Left cardiac atrium (tissue), 4 donors: ENCODE measurements around the gene PTPRN2. TPM values are rescaled to one million over a fixed set of nuclear protein-coding genes. Genes with fewer than 3 reads are reported as not detected.

Source experiments
- ATAC-seq, 2 donors: fragments of 200-7000 bp; cut with Tn5 transposase; one replicate each; pipeline ENCODE4 v1.9.1; 2020; ENCODE audit warnings: mild to moderate bottlenecking in 2 of 2, moderate library complexity in 2 of 2
- DNase-seq: peaks from one replicate; pipeline ENCODE4 v3.0.0-alpha.2; 2020
- intact Hi-C, 2 donors: fragments of 100-400 bp; cut with DNase I; formaldehyde crosslinking; loops; one replicate each; pipeline versions ENCODE4 v1.14.1 to v1.15.1; 2022 to 2023
- total RNA-seq, 2 donors: library from RNA; stranded (reverse); fragmentation: NEBNext Ultra II Directional; extraction: Animal tissue kit (Norgen Biotek cat#: 25700); gene quantifications; one replicate each; pipeline ENCODE4 v1.2.1, GENCODE V29; 2021
- donor health status: DM: no; HTN: yes; CAD: no.
- donor health status: DM: no; HTN: yes; CAD: no; lungs with severe emphysema.
- donor health status: DM: yes; HTN: yes; CAD: no.
- donor health status: Dilated cardiomyopathy.

The PTPRN2 gene
- total RNA-seq, 2 donors from 2014 or later, result 1.9 to 2.3 TPM

DNA sequence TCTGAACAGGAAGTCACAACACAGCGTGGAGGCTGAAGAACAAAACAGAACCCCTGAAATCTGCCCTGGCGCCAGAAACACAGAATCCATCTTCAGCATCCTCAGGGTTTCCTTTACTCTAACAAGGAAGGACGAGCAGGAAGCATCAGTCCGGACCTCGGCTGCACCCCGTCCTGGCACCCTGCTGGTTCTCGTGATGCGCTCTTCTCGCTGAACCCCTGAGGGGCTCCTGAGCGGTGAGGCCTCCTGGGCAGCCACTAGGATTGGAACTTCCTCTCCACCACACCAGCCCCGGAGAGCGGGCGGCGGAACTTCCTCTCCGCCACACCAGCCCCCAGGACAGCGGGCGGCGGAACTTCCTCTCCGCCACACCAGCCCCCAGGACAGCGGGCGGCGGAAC is 461.9 kb downstream of the PTPRN2 start:
- DNase-seq (no peak), ATAC-seq (no peak)
- intact Hi-C loops, result no loop called here

DNA sequence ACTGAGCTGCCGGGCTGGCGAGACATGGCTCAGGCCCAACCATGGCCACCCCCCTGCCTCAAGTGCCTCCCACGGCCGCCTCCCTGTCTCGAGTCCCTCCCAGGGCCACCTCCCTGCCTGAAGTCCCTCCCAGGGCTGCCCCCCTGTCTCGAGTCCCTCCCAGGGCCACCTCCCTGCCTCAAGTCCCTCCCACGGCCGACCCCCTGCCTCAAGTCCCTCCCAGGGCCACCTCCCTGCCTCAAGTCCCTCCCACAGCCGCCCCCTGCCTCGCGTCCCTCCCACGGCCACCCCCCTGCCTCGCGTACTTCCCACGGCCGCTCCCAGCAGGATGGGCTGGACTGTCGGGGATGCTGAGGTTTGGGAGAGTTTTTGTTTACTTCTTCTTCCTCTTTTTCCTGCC is 462.5 kb downstream of the PTPRN2 start:
- intact Hi-C loops, result no loop called here
- no peak for ATAC-seq
- no peak for DNase-seq

- ATAC-seq (no peak), DNase-seq (no peak)
- intact Hi-C loops, result no loop called here
Observed at GRCh38 chr7:158124671-158125079, 462.9 kb downstream of the PTPRN2 start.

GRCh38 chr7:158123753-158124152 is 463.9 kb downstream of the PTPRN2 start:
- intact Hi-C loops, result no loop called here
- DNase-seq, result no peak
- ATAC-seq, result no peak

GRCh38 chr7:158123214-158123613 is 464.4 kb downstream of the PTPRN2 start:
- intact Hi-C loops, result no loop called here
- no peak for DNase-seq
- no peak for ATAC-seq

- ATAC-seq, result no peak
Observed at GRCh38 chr7:158121441-158122045, 466.1 kb downstream of the PTPRN2 start.

DNA sequence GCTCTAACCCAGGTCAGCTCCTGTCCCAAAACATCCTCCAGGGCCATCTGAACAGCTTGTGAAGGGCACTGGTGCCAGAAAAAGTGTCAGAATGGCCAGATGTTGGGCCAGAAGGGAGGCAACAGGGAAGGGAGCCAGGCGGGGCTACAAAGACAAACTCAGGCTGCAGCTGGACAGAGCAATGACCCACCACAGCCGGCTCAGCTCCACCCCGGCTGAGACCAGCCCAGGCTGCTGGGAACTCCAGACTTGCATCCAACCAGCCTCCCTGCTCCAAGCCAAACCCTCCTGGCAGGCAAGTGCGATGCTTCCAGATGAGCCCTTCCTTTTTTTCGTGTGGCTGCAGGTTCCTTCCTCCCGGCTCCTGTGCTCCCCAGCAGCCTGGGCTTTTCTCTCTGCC is 466.9 kb downstream of the PTPRN2 start:
- no peak for DNase-seq

More at GRCh38 chr7:158121441-158122045, 466.1 kb downstream of the PTPRN2 start:
- DNase-seq, result no peak
- intact Hi-C loops, result no loop called here

GRCh38 chr7:158120316-158120715 is 467.3 kb downstream of the PTPRN2 start:
- intact Hi-C loops, result no loop called here
- ATAC-seq, result no peak
- DNase-seq, result no peak

More for the DNA sequence above, 466.9 kb downstream of the PTPRN2 start:
- ATAC-seq, result peak in 1 of 2 donors; percentile 76
- intact Hi-C loops, result no loop called here

- intact Hi-C loops, result no loop called here
- ATAC-seq (no peak), DNase-seq (no peak)
Observed at GRCh38 chr7:158117341-158118222, 470.0 kb downstream of the PTPRN2 start.

DNA sequence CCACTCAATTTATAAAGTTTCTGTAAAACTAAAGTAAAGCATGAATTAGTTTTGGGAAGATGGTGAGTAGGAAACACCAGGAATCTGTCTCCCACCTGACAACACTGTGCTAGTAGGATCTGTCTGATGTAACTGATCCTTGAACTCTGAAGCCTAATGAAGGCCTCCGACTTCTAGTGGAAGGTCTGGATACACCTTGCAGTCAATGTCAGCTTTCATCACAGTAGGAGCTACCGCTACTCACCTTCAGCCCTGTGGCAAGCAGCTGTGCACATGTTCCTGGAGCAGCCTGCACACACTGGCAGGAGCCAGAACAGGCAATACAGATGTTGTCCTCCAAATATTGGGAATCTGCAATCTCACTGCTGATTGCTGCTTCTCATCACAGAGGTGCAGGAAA is 471.4 kb downstream of the PTPRN2 start:
- ATAC-seq, result no peak
- intact Hi-C loops, result no loop called here
- DNase-seq, result no peak

GRCh38 chr7:158114056-158114850 is 473.4 kb downstream of the PTPRN2 start:
- intact Hi-C loops, result no loop called here
- ATAC-seq, result no peak
- DNase-seq, result no peak

DNA sequence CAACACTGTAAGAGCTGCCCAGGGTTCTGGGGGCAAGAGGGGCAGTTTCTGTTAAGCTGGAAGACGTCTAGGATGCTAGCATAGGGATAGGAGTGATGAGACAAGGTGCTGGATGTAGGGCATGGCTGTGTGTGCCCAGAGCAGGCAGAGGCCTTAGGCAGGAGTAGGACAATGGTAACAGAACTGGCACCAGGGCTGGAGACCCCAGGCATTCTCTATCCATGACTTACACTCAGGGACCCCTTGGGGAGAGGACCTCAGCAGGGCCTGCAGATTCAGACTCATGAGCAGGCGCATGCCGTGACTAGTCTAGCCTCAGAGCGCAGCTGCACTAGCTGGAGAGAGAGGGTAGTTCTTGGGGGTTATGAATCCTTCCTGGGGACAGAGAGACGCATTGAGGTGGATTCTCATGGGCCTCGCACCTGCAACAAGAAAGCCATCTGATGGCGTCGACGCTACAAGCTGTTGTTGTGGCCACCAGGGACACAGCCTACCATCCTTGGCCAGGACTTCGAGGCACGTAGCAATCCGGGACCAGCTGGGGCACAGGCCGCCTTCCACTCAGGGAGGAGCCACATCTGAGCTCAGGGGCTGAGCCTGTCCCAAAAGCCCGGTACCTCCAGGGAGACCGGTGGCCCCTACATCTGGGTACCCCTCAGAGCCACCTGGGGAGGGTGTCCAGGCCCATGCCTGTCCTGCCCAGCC is 474.1 kb downstream of the PTPRN2 start:
- ATAC-seq (no peak), DNase-seq (no peak)
- intact Hi-C loops, result no loop called here

DNA sequence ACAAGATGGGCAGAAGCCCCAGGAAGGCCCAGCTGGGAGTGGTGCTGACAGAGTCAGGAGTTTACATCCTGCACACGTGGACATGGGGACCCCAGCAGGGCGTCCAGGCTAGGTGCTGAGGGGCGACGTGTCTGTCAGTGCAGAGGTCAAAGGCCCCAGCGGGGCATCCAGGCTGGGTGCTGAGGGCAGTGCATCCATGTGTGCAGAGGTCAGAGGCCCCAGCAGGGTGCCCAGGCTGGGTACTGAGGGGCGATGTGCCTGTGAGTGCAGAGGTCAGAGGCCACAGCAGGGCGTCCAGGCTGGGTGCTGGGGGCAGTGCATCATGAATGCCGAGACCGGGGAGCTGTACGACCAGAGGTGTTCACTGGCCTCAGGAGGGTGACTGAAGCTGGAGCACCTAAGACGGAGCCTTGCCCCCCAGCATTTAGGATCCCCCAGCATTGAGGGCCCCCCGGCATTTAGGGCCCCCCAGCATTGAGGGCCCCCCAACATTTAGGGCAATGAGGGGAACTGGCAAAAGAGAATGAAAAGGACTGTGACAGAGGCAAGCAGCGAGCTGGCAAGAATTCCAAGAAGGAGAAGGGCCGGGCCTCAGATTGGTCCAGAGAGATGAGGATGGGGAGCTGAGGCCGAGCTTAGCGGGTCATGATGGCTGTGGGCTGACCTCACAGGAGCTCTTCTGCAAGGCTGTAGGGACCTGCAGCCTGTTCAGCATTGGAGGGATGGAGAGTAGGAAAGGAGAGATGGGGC is 474.9 kb downstream of the PTPRN2 start:
- DNase-seq, result no peak
- ATAC-seq, result no peak
- intact Hi-C loops, result no loop called here

GRCh38 chr7:158111906-158112570 is 475.6 kb downstream of the PTPRN2 start:
- intact Hi-C loops, result no loop called here
- ATAC-seq, result no peak
- DNase-seq, result no peak

GRCh38 chr7:158111049-158111751 is 476.4 kb downstream of the PTPRN2 start:
- DNase-seq (no peak), ATAC-seq (no peak)
- intact Hi-C loops, result no loop called here

- intact Hi-C loops, result no loop called here
- ATAC-seq (no peak), DNase-seq (no peak)
Observed at GRCh38 chr7:158110661-158111048, 477.0 kb downstream of the PTPRN2 start.

DNA sequence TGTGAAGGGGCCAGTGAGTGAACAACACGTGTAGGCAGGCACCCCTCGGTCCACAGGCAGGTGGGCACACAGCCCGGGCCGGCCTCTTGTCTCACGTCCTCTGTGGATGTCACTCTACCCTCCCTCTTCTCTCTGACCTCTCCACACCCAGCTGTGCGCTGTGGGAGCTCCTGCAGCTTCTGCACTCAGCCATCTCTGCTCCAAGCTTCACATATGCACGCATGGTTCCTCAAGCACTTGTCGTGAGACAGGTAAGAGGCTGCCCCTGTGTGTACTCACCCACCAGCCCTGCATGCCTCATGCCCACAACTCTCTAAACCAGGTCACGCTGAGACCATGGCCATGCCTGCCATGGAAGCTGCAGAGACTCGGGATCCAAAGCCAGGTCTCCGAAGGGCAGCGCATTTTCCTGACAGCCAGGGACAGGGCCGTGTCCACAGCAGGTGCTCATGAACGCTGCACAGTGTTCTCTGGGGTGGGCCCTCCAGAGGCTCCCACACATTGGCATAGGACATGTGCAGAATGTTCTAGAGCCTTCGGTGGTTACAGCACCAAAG is 477.5 kb downstream of the PTPRN2 start:
- DNase-seq (no peak), ATAC-seq (no peak)
- intact Hi-C loops, result no loop called here
